ENCODE results near the gene IGF1.

GRCh38 chr12:102438047-102438826, 42.1 kb downstream of the IGF1 start:
- TF ChIP-seq EZH2 (IDR thresholded peaks at IDR 0.05; ENCODE audit: insufficient read depth, poor library complexity, severe bottlenecking): no peak
- TF ChIP-seq EZH2phosphoT487 (IDR thresholded peaks at IDR 0.05; ENCODE audit: insufficient read depth, low read depth): no peak
